HepG2 (cell line): ENCODE measurements around the gene ATG5. TPM values are rescaled to one million over a fixed set of nuclear protein-coding genes. Genes with fewer than 3 reads are reported as not detected.

Experiments used
- KIAA2018 ChIP-seq: sonication (generic); formaldehyde crosslinking; IDR thresholded peaks from 2 replicates; pipeline ENCODE4 v1.5.0; 2020; ENCODE audit warnings: mild to moderate bottlenecking, missing genetic modification reagents, borderline replicate concordance
- MAFK ChIP-seq, 2 experiments: IDR thresholded peaks in 1 of 2; conservative IDR thresholded peaks in 1 of 2; 2 replicates each; pipeline ENCODE4 v1.6.1; 2011; ENCODE audit warnings: improper control_type of control experiment in 2 of 2, low read length in 2 of 2
- NONO ChIP-seq, 2 experiments: fragments of 450-650 bp in 1 of 2; sonication (generic) in 1 of 2; formaldehyde crosslinking in 1 of 2; IDR thresholded peaks in 1 of 2; conservative IDR thresholded peaks in 1 of 2; 2 replicates each; pipeline versions ENCODE4 v1.6.1 to v1.8.0; 2017 to 2022; ENCODE audit warnings: mild to moderate bottlenecking in 1 of 2, missing genetic modification reagents in 1 of 2, moderate library complexity in 1 of 2
- ZNF570 ChIP-seq: sonication (generic); formaldehyde crosslinking; IDR thresholded peaks from 2 replicates; pipeline ENCODE4 v1.4.0; 2020; ENCODE audit warnings: mild to moderate bottlenecking, missing genetic modification reagents, borderline replicate concordance
- polyA plus RNA-seq, 8 experiments: library from polyadenylated mRNA; depleted of rRNA in 3 of 8; stranded (reverse) in 7 of 8; unstranded in 1 of 8; fragments of >200 nt; fragmentation: Illumina TruSeq in 4 of 8; extraction: Trizol in 4 of 8; gene quantifications; 2 replicates each; pipeline versions ENCODE4 v1.2.1 to v1.2.3, GENCODE V29; 2011 to 2016; ENCODE audit warnings: low read depth in 4 of 8, missing spikeins in 1 of 8, mixed read lengths in 1 of 8; ENCODE audit not compliant: insufficient read depth in 1 of 8
- total RNA-seq, 5 experiments: library from RNA; depleted of rRNA; stranded (reverse); fragments of >200 nt; fragmentation: Illumina TruSeq; extraction: Trizol; gene quantifications; 2 replicates each; pipeline ENCODE4 v1.2.3, GENCODE V29; 2016; ENCODE audit warnings: low read depth in 1 of 5
- TF ChIP-seq, protein P1 (sequence below): sonication (generic); formaldehyde crosslinking; IDR thresholded peaks from 2 replicates; pipeline ENCODE4 v1.4.0; 2020; ENCODE audit warnings: missing genetic modification reagents

ATG5 gene
- total and polyA plus RNA-seq, 2 of the 13 experiments (the other 11 are each of a cell fraction or from before 2014, with no cell fraction given) = 21.3 to 48.0 TPM

DNA sequence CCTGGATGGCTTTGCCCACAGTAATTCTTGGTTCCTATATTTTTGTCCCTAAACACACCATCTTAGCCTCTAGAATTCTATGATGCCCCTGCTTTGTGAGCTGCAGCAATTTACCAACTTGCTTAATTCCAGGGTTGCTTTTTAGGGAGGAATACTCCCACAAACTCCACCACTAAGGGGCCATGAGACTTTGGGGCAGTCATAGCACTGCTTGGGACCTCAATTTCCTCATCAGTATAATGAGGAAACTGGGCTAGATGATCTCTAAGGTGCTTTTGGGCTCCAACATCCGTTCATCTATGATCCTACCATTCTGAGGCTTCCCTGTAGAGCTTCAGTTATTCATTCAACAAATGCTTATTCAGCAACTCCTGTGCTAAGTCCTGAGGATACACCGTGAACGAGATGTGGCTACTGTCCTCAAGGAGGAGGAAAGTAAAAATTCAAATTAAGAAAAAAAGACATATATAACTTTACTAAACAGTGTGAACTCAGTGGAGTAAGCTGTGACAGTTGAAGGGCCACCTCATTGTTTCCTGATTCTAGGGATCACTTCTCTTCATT, 164.2 kb downstream of the ATG5 start (continued):
- TF ChIP-seq, protein P1, sequence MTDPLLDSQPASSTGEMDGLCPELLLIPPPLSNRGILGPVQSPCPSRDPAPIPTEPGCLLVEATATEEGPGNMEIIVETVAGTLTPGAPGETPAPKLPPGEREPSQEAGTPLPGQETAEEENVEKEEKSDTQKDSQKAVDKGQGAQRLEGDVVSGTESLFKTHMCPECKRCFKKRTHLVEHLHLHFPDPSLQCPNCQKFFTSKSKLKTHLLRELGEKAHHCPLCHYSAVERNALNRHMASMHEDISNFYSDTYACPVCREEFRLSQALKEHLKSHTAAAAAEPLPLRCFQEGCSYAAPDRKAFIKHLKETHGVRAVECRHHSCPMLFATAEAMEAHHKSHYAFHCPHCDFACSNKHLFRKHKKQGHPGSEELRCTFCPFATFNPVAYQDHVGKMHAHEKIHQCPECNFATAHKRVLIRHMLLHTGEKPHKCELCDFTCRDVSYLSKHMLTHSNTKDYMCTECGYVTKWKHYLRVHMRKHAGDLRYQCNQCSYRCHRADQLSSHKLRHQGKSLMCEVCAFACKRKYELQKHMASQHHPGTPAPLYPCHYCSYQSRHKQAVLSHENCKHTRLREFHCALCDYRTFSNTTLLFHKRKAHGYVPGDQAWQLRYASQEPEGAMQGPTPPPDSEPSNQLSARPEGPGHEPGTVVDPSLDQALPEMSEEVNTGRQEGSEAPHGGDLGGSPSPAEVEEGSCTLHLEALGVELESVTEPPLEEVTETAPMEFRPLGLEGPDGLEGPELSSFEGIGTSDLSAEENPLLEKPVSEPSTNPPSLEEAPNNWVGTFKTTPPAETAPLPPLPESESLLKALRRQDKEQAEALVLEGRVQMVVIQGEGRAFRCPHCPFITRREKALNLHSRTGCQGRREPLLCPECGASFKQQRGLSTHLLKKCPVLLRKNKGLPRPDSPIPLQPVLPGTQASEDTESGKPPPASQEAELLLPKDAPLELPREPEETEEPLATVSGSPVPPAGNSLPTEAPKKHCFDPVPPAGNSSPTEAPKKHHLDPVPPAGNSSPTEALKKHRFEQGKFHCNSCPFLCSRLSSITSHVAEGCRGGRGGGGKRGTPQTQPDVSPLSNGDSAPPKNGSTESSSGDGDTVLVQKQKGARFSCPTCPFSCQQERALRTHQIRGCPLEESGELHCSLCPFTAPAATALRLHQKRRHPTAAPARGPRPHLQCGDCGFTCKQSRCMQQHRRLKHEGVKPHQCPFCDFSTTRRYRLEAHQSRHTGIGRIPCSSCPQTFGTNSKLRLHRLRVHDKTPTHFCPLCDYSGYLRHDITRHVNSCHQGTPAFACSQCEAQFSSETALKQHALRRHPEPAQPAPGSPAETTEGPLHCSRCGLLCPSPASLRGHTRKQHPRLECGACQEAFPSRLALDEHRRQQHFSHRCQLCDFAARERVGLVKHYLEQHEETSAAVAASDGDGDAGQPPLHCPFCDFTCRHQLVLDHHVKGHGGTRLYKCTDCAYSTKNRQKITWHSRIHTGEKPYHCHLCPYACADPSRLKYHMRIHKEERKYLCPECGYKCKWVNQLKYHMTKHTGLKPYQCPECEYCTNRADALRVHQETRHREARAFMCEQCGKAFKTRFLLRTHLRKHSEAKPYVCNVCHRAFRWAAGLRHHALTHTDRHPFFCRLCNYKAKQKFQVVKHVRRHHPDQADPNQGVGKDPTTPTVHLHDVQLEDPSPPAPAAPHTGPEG (CRISPR knock-in tag) = no peak
- TF ChIP-seq NONO (IDR thresholded peaks at IDR 0.05) = no peak
- TF ChIP-seq NONO (CRISPR knock-in tag; conservative IDR thresholded peaks at IDR 0.05) = no peak
- no peak for TF ChIP-seq KIAA2018
- TF ChIP-seq ZNF570 = no peak
- TF ChIP-seq MAFK (conservative IDR thresholded peaks at IDR 0.05 in 1 of 2, IDR thresholded peaks at IDR 0.05 in 1 of 2; ENCODE audit: low read length in 2 of 2) = peak; percentile 74 to 75
- TF ChIP-seq, all 625 proteins: peak for 2
